Measurements from ENCODE around the gene NTN1. TPM values are rescaled to one million over a fixed set of nuclear protein-coding genes. Genes with fewer than 3 reads are reported as not detected.

Gene NTN1
- total and polyA plus RNA-seq, 2 donors from 2014 or later, result 1.8 TPM

GRCh38 chr17:9028202-9028987, 7.1 kb downstream of the NTN1 start:
- no peak for FAIRE-seq
- no peaks in the 10 kb centered on the region for H3K9me3 ChIP-seq (ENCODE audit: control insufficient read depth in 2 of 3, insufficient read depth in 1 of 3, low read length in 3 of 3)

GRCh38 chr17:9028988-9029570, 7.8 kb downstream of the NTN1 start:
- TF ChIP-seq CTCF (IDR thresholded peaks at IDR 0.05; ENCODE audit: borderline replicate concordance, extremely low read depth, insufficient read depth), result no peak
- peaks cover 17% of the 10 kb centered on the region for H3K27me3 ChIP-seq (ENCODE audit: control insufficient read depth, insufficient read depth, low read length)
- no peak overlapping the region for H3K4me3 ChIP-seq (ENCODE audit: low read length in 3 of 3)
- intact Hi-C loops (cut with DNase I), result no loop called here
- no peaks in the 10 kb centered on the region for H3K9me3 ChIP-seq (ENCODE audit: control insufficient read depth in 2 of 3, insufficient read depth in 1 of 3, low read length in 3 of 3)
- no peak for DNase-seq
- no peak overlapping the region for H3K27ac ChIP-seq (ENCODE audit: low read depth in 2 of 2, low read length in 2 of 2)
- no peak for FAIRE-seq
- H3K36me3 ChIP-seq (ENCODE audit: control insufficient read depth in 2 of 3, insufficient read depth in 3 of 3, low read length in 3 of 3), result no peaks in the 10 kb centered on the region
- H3K9ac ChIP-seq (ENCODE audit: low read length in 3 of 3), result no peak overlapping the region
- H3K4me1 ChIP-seq (ENCODE audit: control insufficient read depth in 2 of 3, insufficient read depth in 2 of 3, low read depth in 1 of 3, low read length in 3 of 3), result no peaks in the 10 kb centered on the region

More at GRCh38 chr17:9028202-9028987, 7.1 kb downstream of the NTN1 start:
- intact Hi-C loops (cut with DNase I), result no loop called here
- Histone ChIP-seq H3K27ac (ENCODE audit: low read depth in 2 of 2, low read length in 2 of 2) (no peak overlapping the region), H3K36me3 (ENCODE audit: control insufficient read depth in 2 of 3, insufficient read depth in 3 of 3, low read length in 3 of 3) (no peaks in the 10 kb centered on the region), H3K9ac (ENCODE audit: low read length in 3 of 3) (no peak overlapping the region), H3K27me3 (ENCODE audit: control insufficient read depth, insufficient read depth, low read length) (peaks cover 24% of the 10 kb centered on the region), H3K4me1 (ENCODE audit: control insufficient read depth in 2 of 3, insufficient read depth in 2 of 3, low read depth in 1 of 3, low read length in 3 of 3) (peaks cover 0 to 1% (median 0%) of the 10 kb centered on the region in 3 donors), H3K4me3 (ENCODE audit: low read length in 3 of 3) (no peak overlapping the region)
- DNase-seq, result no peak
- no peak for TF ChIP-seq CTCF (IDR thresholded peaks at IDR 0.05; ENCODE audit: borderline replicate concordance, extremely low read depth, insufficient read depth)

- Histone ChIP-seq H3K9me3 (ENCODE audit: control insufficient read depth in 2 of 3, insufficient read depth in 1 of 3, low read length in 3 of 3) (no peaks in the 10 kb centered on the region), H3K4me3 (ENCODE audit: low read length in 3 of 3) (no peak overlapping the region), H3K9ac (ENCODE audit: low read length in 3 of 3) (no peak overlapping the region), H3K36me3 (ENCODE audit: control insufficient read depth in 2 of 3, insufficient read depth in 3 of 3, low read length in 3 of 3) (no peaks in the 10 kb centered on the region), H3K4me1 (ENCODE audit: control insufficient read depth in 2 of 3, insufficient read depth in 2 of 3, low read depth in 1 of 3, low read length in 3 of 3) (no peaks in the 10 kb centered on the region), H3K27ac (ENCODE audit: low read depth in 2 of 2, low read length in 2 of 2) (no peak overlapping the region), H3K27me3 (ENCODE audit: control insufficient read depth, insufficient read depth, low read length) (no peaks in the 10 kb centered on the region)
- no peak for TF ChIP-seq CTCF (IDR thresholded peaks at IDR 0.05; ENCODE audit: borderline replicate concordance, extremely low read depth, insufficient read depth)
- FAIRE-seq (no peak), DNase-seq (no peak)
- intact Hi-C loops (cut with DNase I), result no loop called here
Observed at GRCh38 chr17:9032151-9032550, 10.8 kb downstream of the NTN1 start.
